GM18520 (cell line): ENCODE measurements around the gene PRR20A.
"Not testable (repeated sequence)": the region's sequence is repeated elsewhere in the genome, so short reads cannot be mapped to it uniquely, and the experiment has no call there.

ENCODE experiments used
- ATAC-seq: cut with Tn5 transposase; IDR thresholded peaks from one replicate; pipeline ENCODE4 v1.9.1; 2021; ENCODE audit not compliant: unreplicated experiment

PRR20A gene

GRCh38 chr13:57140235-57140968 is at the start of gene PRR20A:
Gene PRR20A (plus strand): TSS chr13:57140918. CDS start chr13:57141305, 387 bp downstream.
- not testable (repeated sequence) for ATAC-seq

- ATAC-seq: no peak
Measured at GRCh38 chr13:57114945-57115344, 25.8 kb upstream of the PRR20A start.

- ATAC-seq: no peak
Measured at GRCh38 chr13:57123681-57124080, 17.0 kb upstream of the PRR20A start.

- ATAC-seq: no peak
Measured at GRCh38 chr13:57128909-57129308, 11.8 kb upstream of the PRR20A start.

GRCh38 chr13:57136093-57136492 is 4.6 kb upstream of the PRR20A start:
- ATAC-seq: no peak

GRCh38 chr13:57137585-57137984 is 3.1 kb upstream of the PRR20A start:
- no peak for ATAC-seq

- ATAC-seq: no peak
Measured at GRCh38 chr13:57138988-57139387, 1.7 kb upstream of the PRR20A start.

- not testable (repeated sequence) for ATAC-seq
Measured at GRCh38 chr13:57139781-57140180, 937 bp upstream of the PRR20A start.

- ATAC-seq: not testable (repeated sequence)
Measured at GRCh38 chr13:57147188-57147587, 6.5 kb downstream of the PRR20A start, which contains the start of gene PRR20B. Gene PRR20B (plus strand): TSS chr13:57147488. CDS start chr13:57147875, 387 bp downstream.

GRCh38 chr13:57148106-57148505 is 7.4 kb downstream of the PRR20A start:
- ATAC-seq: not testable (repeated sequence)

- ATAC-seq: not testable (repeated sequence)
Measured at GRCh38 chr13:57153761-57154160, 13.0 kb downstream of the PRR20A start, which contains the start of gene PRR20C. Gene PRR20C (plus strand): TSS chr13:57154061. CDS start chr13:57154448, 387 bp downstream.

GRCh38 chr13:57160332-57160731 is 19.6 kb downstream of the PRR20A start, which contains the start of gene PRR20D:
Gene PRR20D (plus strand): TSS chr13:57160632. CDS start chr13:57161019, 387 bp downstream.
- not testable (repeated sequence) for ATAC-seq

- not testable (repeated sequence) for ATAC-seq
Measured at GRCh38 chr13:57166897-57167296, 26.2 kb downstream of the PRR20A start, which contains the start of gene PRR20E. Gene PRR20E (plus strand): TSS chr13:57167197. CDS start chr13:57167584, 387 bp downstream.

GRCh38 chr13:57191667-57192066 is 50.9 kb downstream of the PRR20A start:
- no peak for ATAC-seq
